GM18526 (cell line): ENCODE results near the gene CENPP.

Experiments
- POLR2A ChIP-seq: IDR thresholded peaks from 3 replicates; pipeline ENCODE4 v1.6.1; 2011; ENCODE audit not compliant: insufficient read length; ENCODE audit errors: extremely low read depth

Gene CENPP

DNA sequence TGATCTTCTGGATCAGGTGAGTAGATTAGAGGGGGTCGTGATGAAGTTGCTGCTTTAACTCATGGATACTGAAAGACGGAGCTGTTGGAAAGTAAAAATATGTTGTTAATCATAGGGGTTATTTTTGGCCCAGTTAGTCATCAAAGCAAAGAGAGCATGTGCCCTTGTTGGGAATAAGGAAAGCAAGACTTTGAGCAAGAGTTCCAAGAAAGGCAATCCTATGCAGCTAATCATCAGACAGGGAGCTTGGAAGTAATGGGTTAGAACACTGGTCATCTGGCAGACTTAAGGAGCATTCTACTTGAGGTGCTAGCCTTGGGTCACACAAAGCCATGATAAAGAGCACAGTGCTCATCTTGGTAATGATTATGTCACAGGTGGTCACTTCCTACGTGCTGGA is 138.2 kb downstream of the CENPP start:
- no peak for TF ChIP-seq POLR2A

DNA sequence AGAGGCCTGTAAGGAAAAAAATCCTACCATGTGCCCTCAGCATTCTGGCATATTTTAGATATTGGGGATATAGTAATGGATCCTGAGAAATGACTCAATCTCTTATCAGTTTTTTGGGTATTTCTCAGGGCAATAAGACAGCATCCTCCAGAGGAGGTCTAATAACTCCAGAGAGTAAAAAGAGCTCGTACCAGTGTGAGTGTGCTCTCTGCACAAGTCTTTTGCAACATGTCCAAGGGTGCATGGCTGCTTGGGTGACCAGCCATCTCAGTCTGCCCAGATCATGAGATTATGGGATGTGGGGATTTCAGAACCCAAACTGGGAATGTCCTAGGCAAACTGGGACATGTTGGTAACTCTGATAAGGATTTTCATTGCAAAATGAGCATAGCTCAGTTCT is 141.3 kb downstream of the CENPP start:
- TF ChIP-seq POLR2A, result no peak

DNA sequence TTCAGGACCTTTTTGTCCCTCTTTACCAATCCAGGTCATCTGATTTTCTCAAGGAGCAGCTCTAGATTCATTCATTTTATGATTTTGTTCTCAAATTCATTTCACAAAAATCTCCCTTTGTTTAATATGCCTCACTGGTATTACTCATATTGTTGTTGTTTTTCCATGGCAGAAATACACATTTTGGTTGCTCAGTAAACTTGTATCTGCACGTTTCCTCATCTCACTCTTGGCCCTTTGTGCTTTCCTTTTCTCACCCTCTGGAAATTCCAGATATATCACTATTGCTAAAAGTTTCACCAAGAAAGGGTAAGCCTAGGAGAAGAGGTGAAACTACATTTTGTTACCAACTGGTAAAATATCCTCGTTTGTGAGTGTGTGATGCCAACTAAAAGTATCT is 141.8 kb downstream of the CENPP start:
- no peak for TF ChIP-seq POLR2A

DNA sequence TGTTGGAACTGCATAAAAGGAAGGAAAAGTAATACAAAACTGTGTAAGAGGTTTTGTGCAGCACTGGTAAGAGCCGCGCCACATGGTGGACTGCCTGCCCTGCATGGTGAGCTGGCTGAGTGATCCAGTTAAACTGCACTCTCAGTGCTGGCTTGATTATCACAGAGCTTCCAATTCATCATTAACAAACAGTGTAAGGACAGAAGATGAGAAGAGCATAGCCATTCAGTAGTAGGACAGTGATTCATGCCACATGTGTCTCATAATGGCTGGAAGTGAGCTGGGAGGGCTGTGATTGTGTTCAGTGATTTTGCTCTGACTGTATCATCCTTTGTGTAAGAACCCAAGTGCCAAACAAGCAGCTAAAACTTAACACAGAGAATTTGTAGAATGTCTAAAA is 142.5 kb downstream of the CENPP start:
- no peak for TF ChIP-seq POLR2A

DNA sequence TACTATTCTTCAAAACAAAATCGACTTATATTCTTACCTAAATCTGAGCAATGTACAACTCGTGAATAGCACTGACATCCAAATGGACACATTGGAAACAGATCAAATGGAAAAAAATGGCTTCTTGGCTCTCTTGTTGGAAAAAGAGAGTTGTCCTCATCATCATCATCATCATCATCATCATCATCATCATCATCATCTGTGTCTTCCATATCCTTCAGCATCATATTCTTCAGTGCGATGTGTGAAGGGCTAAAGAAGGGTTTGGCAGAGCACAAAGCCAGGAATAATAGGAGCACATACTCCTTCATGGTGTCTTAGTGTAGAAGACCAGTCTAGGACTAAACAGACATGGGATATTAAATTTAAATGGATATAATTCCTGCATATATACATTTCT is 148.8 kb downstream of the CENPP start:
- no peak for TF ChIP-seq POLR2A

DNA sequence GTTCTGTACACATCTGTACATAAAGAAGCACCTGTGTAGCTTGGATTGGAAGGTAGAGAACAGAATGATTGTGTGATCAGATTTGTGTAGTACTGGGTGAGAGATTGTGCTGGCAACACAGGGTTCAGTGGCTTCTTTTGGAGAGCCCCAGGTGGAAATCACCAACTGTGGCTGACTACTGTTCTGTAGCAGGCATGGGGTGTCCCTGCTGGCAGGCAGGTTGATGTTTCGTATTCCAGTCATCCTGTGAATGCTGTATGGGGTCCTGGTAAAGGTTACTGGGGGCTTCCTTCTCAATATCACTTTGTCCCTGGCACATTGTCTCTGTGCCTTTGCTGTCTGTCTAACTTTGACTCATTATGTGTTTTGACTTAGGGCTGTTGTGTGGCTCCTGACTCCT is 151.2 kb downstream of the CENPP start:
- TF ChIP-seq POLR2A, result no peak

DNA sequence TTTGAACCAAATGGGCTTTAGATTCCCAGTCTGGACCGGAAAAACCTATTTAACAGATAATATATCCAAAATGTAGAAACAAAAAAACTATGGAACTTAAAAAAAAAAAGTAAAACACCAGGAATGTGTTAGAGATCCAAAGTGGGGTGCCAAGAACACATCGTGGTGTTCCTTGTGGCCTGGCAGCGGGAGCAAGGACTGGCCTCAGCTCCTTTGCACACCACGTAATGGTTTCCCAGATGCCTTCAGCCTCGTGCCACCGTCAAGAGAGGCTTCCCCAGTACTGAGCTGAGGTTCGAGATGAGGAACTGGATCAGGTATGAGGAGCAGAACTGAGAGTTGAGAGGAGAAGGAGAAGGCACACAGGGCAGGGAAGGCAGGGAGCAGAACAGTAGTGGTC is 153.0 kb downstream of the CENPP start:
- no peak for TF ChIP-seq POLR2A

DNA sequence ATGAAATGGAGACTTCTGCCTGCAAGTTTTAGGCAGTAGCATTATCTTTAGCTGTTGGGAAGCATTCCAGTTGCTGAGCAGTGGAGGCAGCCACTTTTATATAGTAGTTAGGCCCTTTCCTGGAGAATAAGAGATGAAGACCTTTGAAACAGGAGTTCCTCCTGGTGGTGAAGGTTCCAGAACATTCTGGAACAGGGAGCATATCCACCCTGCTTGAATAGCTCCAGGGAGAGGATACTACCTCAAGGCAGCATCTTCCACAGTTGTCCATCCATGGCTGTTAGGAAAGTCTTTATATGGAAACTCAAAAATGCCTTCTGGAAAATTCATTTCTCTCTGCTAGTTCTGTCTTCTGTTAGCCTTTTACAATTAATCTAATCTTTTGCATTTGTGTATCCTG is 153.6 kb downstream of the CENPP start:
- no peak for TF ChIP-seq POLR2A

DNA sequence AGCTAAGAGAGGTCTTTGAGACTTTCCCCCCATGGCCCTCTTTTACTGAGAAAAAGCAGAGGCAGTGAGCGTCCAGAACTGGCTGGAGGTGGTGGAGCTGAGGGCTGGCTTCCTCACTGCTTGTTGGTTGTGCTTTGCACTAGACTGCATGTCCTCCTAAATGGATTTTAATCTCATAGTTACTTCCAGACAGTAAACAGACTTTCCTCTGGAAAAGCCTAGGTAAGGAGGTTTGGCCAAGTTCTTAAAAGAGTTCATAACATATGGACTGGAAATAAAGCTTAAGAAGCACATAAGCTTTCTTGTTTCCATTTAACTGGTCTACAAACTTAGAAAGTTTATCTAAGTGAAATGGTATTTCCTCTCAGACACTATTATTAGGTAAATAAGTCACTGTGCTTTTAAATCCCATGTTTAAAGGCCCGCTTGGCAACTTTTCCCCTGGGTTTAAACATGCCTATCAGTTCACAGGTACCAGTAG is 154.6 kb downstream of the CENPP start:
- TF ChIP-seq POLR2A, result no peak

DNA sequence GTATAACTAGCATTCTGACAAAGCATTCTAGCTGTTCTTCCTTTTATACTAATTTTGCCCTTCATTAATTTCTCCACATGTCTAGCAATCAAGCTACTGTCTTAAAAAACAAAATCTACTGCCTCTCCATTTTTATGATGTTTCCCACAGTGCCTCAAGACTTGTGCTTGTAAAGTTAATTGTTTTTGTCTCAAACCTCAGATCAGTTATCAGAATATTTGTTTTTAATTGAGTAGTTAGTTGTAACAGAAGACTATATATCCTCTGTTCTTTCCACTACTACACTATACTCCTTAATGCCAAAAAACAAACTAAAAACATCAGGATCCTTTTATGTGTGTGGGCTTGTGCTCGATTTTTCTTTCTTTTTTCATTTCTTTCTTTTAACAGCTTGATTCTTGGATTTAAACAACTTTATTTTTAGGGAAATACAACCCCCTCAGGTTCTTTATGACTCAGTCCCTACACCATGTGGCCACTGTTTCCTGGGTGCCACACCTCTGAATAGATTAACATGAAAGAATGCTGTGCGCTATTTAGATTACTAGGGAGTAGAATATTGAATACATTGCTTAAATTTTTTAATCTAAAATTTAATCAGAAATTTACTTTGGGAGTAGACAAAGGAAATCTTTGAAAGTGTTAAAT is 155.4 kb downstream of the CENPP start:
- no peak for TF ChIP-seq POLR2A

DNA sequence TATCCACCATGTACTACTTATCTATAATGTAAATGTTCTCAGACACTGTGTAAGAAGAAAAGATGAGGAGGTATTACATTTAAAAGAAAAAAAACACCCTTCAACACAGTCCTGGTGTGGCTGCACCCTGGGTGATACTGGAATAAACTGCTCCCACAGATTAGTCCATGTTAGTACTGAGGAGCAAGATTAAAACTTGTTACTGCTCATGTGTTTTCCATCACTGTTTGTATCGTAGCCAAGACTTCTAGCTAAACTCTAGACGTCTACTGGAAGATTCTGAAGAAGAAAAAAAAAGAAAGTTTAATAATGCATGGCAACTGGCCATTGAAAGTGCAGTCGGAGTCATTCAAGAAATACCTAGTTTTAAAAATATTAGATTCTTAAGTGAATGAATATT is 156.6 kb downstream of the CENPP start, which contains the start of gene ASPN:
Gene ASPN, minus strand, starts transcription at position 178 of the 400 bp plus-strand sequence.
- TF ChIP-seq POLR2A, result no peak

DNA sequence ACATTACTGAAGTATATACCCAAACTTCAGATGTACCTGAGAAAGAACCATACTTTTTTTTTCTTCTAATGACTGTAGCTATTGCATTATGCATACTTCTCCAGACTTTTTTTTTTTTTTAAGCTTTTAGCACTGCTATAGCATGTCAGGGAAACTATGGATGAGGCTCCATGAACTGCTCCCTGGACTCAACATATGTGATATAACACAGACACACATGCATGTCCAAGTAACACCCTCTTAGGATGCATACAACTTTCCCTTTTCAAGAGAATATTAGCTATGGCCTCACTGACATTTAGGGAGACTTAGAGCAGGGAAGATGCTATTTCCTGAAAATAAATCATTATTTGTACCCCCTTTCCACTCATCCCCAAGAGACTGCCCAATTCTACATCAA is 157.1 kb downstream of the CENPP start:
- no peak for TF ChIP-seq POLR2A

DNA sequence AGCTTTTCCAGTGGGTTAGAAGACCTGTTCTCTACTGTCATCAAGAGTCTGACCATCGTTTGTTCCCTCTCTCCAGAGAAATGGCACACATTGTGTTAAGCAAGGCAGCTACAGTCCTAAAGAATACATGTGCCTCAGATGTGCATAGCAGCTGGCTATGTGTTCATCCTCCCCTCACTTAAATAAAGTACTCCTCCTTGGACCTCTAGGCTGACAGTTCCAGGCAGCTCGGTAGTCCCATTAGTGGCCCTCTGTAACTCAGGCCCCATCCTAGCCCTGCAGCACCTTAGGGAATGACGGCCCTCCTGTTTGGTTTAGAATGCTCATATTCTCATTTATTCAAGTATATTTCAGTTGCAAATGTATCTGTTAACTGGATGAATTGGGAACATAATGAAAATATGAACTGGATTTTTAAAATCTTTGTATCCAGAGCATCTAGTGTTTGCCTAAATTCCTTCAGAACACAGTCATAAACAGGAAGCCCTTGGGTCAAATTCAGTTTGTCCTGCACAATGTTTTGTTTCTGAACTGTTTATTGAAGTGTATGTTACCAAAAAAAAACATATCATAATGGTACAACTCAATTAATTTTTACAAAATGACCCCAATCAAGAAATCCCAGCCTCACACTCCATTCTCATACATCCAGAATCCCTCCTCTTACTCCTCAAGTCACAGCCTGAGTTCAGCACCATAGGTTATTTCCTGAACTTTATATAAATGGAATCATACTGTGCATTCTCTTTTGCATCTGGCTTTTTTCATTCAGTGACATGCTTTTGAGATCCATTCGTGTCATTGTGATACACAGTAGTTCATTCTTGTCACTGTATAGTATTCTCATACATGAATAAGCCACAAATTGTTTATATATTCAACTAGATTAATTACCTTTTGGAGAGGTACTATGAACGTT is 158.1 kb downstream of the CENPP start:
- no peak for TF ChIP-seq POLR2A

DNA sequence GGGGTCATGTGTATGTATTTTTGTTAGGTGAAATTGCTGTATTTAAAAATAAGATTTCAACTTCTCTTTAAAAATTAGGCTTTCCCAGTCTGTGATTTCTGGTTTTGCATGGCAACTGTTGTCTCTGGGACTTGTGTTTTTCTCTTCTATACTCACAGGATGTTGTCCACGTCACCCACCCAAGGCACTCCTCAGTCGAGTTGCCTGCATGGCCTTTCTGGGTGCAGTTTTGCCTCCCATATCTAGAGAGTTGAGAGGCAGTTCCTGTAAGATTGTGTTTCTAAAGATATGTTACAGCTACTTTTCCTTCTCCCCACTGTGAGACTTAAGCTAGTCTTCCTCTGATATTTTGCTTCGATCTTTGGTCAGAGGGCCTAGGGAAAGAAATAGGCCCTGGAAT is 158.8 kb downstream of the CENPP start:
- TF ChIP-seq POLR2A, result no peak

DNA sequence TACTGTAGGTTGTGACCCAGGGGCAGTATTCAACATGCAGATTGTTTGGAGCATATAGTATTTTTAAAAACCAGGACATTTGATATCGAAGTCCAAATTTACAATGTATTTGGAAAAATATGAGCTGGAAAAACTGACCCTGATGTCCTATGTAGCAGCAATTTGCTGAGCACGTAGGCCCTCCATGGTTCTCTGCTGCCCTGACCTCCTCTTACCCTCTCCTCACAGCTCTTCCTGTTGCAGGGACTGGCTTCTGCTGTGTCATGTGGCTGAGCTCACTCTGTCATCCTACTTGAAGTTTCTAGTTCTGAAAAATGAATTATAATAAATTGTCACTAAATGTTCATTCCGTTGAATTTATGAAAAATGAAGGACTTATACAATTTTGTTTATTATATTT is 160.6 kb downstream of the CENPP start:
- no peak for TF ChIP-seq POLR2A
